GM18519 (cell line): ENCODE measurements around the gene PTPRK.
"Not testable (repeated sequence)": the region's sequence is repeated elsewhere in the genome, so short reads cannot be mapped to it uniquely, and the experiment has no call there.

Experiments
- ATAC-seq: cut with Tn5 transposase; IDR thresholded peaks from one replicate; pipeline ENCODE4 v1.9.1; 2021; ENCODE audit warnings: mild to moderate bottlenecking, moderate library complexity; ENCODE audit not compliant: unreplicated experiment, low FRiP score

PTPRK gene

DNA sequence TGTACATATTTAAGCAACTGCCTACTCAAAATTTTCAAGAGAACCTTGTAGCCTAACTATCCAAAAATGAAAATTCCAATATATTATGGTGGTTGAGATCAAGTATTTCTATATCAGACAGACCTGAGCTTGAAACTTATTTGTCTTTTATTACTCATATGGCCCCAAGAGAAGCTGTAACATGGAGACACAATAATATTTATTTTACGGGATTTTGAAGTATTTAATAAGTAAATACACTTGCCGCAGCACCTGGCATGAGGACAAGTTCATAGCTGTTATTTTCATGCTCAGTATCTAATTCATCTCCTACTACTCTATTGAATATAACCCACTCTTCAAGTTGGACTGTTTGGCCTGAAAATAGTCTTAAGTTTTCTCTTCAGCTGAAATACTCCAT lies 28.0 kb downstream of the PTPRK start:
- ATAC-seq: no peak

DNA sequence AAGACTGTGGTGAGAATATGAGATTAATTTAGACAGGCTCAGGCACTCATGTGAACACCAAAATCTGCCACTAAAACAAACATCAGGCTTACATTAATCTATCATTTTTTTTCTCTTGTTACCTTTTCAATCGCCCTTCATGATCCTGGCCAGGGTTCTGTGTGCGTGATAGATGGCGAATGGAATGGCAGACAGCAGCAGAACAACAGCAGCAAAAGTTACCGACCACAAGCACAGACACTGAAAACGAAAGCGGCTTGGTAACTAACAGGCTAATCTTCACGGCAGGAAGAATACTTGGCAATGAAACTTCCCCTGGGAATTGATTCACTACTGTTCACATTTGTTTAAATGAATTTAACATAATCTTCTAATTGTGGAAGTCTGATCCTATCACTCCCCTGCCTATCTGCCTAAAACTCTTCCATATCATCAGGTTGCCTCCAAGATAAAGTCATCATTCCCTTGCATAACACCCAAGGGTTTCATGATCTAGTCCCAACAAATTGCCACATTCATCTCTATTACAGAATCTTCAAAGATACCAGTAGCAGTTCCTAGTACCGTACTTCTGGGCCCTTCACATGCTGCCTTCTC lies 28.7 kb downstream of the PTPRK start:
- no peak for ATAC-seq

DNA sequence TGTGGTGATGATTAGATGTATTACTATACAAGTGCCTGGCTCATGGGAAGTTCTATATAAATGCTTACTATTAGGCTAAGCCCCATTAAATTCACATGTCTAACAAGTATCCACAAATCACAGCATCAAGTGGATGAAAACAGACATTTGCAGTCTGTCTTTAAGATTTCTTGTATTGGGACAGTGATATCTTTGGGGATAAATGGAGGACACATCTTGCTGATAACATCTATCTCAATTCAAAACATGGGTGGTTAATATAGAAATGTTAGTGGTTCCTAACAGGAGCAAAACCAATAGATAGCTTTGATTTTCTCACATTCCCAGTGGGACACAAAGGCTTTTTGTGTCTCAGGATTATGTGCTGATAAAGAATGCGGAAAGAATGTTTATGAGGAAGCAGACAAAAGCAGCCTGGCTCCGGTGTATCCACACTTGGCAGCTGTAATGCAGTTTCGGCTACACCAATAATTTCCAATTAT lies 29.3 kb downstream of the PTPRK start:
- no peak for ATAC-seq

DNA sequence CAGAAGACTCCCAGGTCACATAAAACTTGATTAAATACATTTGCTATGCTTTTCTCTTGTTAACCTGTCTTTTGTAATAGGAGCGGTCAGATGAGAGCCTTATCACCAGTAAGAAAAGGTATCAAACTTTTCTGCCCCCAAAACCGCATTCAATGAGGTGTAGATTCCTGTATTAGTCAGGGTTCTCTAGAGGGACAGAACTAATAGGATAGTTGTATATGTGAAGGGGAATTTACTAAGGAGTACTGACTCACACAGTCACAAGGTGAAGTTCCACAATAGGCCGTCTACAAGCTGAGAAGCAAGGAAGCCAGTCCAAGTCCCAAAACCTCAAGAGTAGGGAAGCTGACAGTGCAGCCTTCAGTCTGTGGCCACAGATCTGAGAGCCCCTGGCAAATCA lies 32.7 kb downstream of the PTPRK start:
- ATAC-seq: no peak

DNA sequence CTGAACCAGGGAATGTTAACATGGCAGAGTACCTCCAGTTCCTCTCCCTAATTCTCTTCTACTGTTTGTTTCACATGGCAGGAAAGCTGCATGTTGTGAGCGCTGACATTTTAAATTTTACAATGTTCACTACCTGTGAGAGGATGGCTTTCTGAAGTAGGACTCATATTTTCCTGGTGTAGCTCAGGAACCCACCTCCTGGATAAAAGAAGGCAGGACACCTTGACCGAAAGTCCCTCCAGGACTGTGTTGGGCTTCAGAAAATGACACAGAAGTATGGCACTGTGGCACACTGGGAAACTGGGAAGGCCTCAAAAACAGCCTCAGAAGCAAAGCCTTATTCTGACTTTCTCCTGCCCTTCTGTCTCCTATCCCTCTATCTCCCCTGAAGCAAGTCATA lies 33.3 kb downstream of the PTPRK start:
- no peak for ATAC-seq

DNA sequence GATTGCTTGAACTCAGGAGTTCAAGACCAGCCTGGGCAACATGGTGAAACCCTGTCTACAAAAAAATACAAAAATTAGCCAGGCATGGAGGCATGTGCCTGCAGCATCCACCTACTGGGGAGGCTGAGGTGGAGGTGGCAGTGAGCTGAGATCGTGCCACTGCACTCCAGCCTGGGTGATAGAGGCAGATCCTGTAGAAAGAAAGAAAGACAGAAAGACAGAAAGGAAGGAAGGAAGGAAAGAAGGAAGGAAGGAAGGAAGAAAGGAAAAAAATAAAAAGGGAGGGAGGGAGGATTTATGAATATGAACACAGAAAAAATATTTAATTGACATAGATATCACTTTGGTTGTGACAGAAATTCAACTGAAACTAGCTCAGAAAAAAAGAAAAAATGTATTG lies 33.8 kb downstream of the PTPRK start:
- ATAC-seq: not testable (repeated sequence)

DNA sequence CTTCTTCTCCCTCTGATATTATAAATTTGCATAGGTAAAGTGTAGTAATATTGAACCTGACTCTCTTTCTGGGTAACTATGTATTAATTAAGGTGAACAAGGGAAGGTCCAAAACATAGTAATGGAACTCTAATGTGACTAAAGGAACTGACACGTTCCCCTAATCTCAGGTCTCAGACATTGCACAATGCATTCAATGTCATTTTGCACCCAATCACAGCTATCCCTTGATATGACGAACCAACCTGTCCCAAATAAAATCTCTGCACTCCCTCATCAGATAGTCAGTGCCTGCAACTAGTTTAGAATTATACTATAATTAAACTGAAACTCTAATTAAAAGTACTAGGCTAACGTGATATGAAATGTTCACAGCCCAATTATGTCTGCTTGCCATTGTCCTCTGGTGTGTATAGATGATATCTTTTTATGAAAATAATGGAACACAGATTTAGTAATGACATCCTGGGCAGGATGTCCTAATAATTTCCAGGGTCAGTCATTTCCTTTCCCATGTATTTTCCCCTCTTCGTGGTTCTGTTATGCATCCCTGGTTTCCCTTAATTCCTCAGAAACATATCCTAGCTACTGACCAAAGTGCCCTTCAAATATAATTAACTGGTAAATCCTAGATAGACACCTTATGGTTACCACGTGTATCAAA lies 36.8 kb downstream of the PTPRK start:
- no peak for ATAC-seq

DNA sequence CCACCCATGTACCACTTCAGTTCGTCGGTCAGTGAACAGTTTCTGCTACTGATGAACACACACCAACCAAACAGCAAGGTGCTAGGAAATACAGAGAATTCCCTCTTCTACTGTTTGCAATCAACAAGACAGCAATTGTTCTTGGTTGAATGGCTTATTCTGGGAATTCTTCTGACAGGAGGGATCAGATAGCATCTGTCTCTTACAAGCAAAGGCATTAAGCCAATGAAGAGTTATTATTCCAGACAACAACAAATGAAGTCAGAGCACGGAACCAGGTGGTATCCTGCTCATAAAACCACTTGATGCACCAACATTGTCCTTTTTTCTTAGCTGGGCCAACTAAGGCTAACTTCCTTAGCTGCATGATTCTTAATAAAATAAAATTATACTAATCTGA lies 37.8 kb downstream of the PTPRK start:
- no peak for ATAC-seq

DNA sequence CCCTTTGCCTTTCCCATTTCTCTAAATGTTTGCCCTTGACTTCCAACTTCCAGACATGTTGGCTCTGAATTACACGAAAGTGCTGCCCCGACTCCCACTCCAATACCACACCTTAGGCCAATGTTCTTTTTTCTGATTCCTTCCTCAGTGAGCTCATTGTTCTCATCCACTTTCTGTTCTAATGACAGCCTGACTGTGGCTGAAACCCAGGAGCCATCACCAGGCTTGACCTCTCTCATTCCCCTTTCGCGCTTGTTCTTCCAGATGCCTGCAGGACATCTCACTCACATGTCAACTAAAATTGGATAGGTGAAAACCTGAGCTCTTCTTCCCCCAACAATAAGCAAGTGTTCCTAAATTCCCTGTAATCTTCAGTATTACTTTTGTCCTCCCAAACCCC lies 40.4 kb downstream of the PTPRK start:
- ATAC-seq: no peak

DNA sequence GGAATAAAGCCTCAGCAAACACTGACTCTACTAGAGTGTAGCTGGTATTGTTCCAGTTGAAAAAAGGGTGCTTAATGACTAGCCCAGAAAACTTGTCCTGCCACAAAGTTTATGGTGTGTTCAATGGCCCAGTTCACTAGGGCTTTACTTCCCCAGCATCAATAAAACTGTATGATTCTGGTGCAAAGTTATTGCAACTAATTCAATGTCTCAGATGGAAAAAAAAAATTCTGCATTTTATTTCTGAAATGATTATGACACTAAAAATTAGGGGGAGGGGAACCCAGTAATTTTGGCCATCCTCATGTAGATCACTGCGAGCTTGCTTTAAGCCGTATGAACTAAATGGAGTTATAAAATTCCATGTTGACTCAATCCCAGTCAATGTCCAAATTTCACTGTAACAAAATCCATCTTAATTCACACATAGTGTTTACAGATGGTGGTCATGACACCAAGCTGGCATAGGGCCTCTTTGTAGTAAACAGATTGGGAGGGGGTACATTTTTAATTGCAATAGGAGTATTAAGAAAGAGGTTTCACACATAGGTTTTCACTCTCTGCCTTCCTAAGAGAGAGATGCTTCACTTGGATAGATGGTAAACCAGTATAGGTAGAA lies 41.2 kb downstream of the PTPRK start:
- ATAC-seq: no peak

DNA sequence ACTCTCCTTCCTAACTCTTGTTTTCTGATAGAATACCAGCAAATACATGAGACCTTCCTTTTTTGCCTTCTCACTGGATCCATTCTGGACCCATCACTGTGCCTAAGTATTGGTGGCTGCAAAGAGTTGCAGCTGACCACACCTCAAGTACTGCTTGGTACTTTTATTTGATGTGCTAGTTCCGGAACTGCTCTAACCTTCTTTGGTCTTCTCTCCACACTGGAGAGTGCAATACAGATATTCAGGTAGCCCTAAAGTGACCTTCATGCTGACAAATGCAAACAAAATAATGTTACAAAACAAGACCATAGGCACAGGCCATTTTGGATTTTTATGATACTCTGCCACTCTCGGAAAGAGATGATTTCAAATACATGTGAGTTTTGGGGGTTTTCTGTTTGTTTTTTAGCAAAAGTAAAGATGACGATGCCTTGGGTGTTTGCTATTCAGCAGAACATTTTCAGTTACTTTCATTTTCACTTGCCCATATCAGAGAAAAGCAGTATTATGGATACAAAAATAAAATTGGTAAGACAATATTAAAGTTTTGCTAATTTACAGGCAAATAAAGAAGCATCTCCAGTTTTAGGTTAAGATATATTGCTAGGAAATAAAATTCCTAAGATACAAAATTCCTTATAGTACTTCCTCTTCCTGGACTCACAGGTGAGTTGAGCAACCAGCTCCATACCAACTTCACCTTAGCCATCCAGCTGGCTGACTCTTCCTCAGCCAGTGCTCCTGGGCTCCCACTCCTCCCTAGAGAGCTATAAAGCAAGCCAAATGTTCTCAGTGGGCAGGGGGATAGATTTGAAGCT lies 42.0 kb downstream of the PTPRK start:
- ATAC-seq: no peak

DNA sequence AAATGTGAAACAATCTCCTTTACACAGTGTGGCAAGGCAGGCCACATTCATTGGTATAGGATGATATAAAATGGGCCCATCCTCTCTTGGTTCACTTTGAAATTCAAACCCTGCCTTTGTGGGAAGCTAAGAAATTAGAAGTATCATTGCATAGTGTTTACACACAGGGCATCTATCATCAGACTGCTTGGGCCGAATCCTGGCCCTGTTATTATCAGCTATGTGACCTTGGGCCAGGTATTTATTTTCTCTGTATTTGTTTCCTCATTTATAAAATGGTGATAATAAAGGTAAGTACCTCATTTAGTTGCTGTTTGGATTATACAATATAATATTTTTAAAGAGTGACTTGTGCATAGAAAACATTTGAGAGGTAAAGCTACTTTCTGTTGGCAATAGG lies 45.5 kb downstream of the PTPRK start:
- no peak for ATAC-seq

DNA sequence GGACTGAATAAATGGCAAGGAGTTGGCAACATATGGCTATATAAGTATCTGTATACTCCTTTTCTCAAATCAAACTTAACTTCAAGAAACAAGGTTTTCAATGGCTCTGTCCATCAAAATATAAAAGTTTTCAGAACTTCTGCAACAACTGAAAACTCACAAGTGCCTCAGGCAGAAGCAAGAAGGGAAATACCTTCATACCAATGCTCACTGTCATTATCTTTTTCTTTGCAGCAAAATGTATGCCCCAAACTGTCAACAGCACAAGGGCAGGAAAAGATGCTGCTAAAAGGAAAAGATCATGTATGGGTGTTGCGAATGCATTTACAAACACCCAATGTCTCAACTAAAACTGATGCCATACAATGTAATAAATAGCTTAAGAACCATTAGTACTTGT lies 45.9 kb downstream of the PTPRK start:
- no peak for ATAC-seq

DNA sequence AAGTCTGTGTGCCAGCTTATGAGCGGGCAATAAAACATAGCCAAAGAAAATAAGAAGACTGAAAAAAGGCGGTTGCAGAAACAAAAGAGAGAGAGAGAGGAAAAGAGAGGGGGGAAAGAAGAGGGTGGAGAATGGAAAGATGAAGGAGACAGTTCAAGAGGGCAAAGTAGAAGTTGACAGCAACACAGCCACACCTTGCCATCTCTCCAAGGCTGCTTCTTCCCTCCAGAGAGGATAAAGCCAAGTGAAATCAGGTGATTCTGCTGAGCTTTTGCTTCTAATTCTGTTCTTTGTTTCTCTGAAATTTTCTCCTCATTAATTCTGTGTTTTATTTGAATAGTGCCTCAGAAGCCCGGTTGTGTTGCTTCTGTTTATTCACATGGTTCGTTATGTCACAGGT lies 48.5 kb downstream of the PTPRK start:
- no peak for ATAC-seq

DNA sequence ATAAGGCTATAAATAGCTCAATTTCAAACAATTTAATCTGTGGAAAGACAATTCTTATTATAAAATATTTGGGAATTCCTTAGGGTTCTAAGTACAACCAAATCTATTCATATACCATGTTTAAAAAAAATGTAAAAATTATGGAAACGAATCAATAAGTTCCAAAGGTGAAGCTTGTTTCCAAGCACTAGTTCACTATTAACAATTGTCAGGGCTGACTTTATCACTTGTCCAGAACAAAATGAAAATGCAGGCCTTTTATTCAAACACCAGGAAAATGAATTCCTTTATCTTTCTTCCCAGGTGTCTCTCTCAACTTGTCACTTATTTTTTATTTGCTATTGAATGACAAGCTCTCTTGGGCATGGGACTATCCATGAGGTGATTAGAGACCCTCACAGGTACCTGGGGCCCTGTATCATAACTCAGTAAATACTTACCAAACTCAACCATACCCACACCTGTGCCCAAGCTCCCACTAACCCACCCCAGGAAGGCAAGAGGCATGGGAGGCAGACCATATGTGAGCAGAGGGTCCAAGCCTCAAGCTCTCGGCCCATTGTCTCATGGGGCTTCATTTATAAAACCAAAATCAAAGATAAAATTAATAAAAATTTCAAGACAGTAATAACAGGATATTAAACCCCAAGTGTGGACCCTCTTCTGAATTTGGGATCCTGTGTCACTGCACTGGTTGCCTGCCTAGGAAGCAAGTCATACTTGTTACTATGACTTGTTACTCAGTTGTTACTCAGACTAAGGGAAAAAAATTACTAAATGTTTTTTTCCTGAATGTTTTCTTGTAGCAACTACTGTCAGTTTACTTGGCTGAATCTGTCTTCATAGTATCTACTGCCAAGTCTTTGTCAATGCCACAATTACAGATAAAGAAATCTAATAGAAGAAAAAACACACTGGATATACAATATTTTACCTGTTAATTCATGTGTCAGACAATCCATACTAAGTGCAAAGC lies 54.7 kb downstream of the PTPRK start:
- no peak for ATAC-seq

DNA sequence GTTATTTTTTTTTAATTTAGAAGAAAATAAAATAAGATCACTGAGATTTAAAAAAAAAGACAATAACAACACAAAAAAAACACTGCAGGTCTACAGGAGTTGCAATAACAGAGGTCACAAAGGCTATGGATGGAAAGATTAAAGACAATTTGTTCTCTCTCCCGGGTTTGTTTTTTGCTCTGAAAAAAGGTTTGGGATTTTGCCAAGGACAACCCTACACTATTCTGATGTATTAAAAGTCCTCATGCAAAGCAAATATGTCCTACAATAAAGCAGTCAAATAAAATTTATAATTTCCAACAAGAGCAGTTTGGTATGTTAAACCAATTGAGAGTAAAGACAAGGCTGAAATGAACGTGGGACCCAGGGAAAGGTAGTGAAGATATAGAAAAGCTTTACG lies 55.6 kb downstream of the PTPRK start:
- no peak for ATAC-seq

DNA sequence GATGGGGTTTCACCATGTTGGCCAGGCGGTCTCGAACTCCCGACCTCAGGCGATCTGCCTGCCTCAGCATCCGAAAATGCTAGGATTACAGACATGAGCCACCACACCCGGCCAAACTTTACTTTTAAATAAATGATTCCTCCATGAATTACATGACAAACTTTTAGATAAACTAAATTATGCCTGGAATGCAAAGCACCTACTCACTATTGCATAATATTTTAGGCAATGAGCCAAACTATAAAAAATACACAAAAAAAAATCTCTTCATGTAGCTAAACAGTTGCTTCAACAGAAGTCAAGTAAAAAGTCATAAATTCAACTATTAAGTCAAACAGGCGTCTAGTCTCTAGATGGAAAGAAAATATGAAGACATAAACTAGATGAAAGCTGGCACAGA lies 56.5 kb downstream of the PTPRK start:
- no peak for ATAC-seq

DNA sequence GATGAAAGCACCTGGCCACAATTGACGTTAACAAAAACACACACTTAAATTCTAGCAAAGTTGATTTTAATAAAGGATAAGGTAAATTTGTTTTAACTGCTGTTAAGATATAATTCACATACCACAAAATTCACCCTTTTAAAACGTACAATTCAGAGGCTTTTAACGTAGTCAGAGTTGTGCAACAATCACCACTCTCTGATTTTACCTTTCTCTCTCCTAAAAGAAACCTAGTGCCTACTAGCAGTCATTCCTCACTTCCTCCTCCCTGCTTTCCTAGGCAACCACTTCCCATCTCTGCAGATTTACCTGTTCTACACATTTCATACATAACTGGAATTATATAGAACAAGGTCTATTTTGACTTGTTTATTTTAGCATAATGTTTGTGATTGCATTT lies 58.9 kb downstream of the PTPRK start:
- no peak for ATAC-seq

DNA sequence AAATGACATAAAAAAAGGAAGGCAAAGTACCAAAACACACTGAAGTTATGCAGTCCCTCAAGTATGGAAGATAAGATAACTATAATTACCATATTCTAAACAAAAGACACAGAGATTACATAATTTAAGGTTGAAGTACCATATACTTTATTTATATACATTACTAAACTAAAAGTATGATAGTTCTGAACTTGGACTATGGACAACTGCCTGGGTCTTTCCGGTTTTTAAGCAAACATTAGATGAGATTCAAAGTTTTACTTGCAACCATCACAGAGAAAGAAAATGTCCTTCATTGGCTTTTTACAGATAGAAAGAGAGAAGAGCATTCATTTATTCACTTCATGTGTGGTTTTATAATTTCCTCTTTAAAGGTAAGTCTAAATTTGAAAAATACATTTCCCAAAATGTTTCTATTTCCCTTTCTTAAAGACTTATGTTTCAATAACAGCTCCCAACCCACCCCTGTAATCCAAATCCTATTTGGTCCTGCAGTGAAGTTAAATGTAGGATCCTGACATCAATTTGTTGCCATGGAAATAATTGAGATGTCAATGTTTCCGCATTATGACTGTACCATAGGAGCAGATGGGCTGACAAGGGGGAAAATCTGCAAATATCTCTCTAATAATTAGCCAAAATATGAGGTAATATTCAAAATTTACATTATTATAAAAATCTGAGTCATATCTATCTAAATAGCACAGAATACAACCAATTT lies 63.7 kb downstream of the PTPRK start:
- ATAC-seq: no peak

DNA sequence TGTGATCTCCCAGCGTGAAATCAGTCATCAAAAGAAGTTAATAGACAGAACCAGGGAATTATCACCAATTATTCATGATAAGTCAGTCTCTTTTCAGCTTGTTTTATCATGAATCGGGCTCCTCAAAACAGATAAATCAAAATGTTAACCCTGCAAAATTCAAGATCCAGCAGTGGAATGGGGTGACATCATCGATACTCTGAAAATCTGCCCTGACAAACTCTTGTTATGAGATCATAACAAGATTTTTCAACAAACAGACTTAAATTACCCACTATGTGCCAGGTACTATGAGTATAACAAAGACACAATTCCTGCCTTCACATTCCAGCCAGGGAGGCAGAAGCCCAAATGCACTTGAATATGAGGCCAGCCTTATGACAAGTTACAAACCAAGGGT lies 64.4 kb downstream of the PTPRK start:
- ATAC-seq: no peak
